ENCODE results near the gene RPTOR.
"Not testable (repeated sequence)": the region's sequence is repeated elsewhere in the genome, so short reads cannot be mapped to it uniquely, and the experiment has no call there.

The RPTOR gene

GRCh38 chr17:80813318-80813717 lies 268.7 kb downstream of the RPTOR start:
- Histone ChIP-seq H3K4me1 (peaks cover 3% of the 10 kb centered on the region; the same call in 1 of the 2 replicates), H3K9me3 (no peaks in the 10 kb centered on the region), H3K4me3 (ENCODE audit: low read depth, low read length) (no peak overlapping the region), H3K27me3 (no peaks in the 10 kb centered on the region), H3K36me3 (no peaks in the 10 kb centered on the region; the same call in 1 of the 2 replicates)
- DNase-seq = no peak
- TF ChIP-seq CTCF (IDR thresholded peaks at IDR 0.05; ENCODE audit: low read depth, low read length) = no peak

GRCh38 chr17:80814491-80814890 lies 269.9 kb downstream of the RPTOR start:
- DNase-seq = no peak
- Histone ChIP-seq H3K4me3 (ENCODE audit: low read depth, low read length) (no peak overlapping the region), H3K27me3 (no peaks in the 10 kb centered on the region), H3K36me3 (no peaks in the 10 kb centered on the region; the same call in 1 of the 2 replicates), H3K4me1 (peaks cover 13% of the 10 kb centered on the region), H3K9me3 (no peaks in the 10 kb centered on the region)
- no peak for TF ChIP-seq CTCF (IDR thresholded peaks at IDR 0.05; ENCODE audit: low read depth, low read length)

- Histone ChIP-seq H3K36me3 (no peaks in the 10 kb centered on the region; the same call in 1 of the 2 replicates), H3K4me3 (ENCODE audit: low read depth, low read length) (no peak overlapping the region), H3K27me3 (no peaks in the 10 kb centered on the region), H3K4me1 (peaks cover 18% of the 10 kb centered on the region), H3K9me3 (no peaks in the 10 kb centered on the region)
- no peak for TF ChIP-seq CTCF (IDR thresholded peaks at IDR 0.05; ENCODE audit: low read depth, low read length)
- DNase-seq = no peak
Observed at GRCh38 chr17:80815151-80815681, 270.6 kb downstream of the RPTOR start.

- H3K9me3 ChIP-seq; H3K36me3 ChIP-seq; H3K4me3 ChIP-seq (ENCODE audit: low read depth, low read length); H3K27me3 ChIP-seq; DNase-seq: not testable (repeated sequence)
- H3K4me1 ChIP-seq = peaks cover 18% of the 10 kb centered on the region
Observed at GRCh38 chr17:80815718-80816117, 271.1 kb downstream of the RPTOR start.

- Histone ChIP-seq H3K9me3 (no peaks in the 10 kb centered on the region), H3K4me1 (peaks cover 18% of the 10 kb centered on the region), H3K27me3 (no peaks in the 10 kb centered on the region), H3K36me3 (no peaks in the 10 kb centered on the region; the same call in 1 of the 2 replicates), H3K4me3 (ENCODE audit: low read depth, low read length) (no peak overlapping the region)
- no peak for TF ChIP-seq CTCF (IDR thresholded peaks at IDR 0.05; ENCODE audit: low read depth, low read length)
- no peak for DNase-seq
Observed at GRCh38 chr17:80816241-80817103, 271.8 kb downstream of the RPTOR start.

- Histone ChIP-seq H3K36me3 (no peaks in the 10 kb centered on the region; the same call in 1 of the 2 replicates), H3K27me3 (no peaks in the 10 kb centered on the region), H3K4me3 (ENCODE audit: low read depth, low read length) (no peak overlapping the region), H3K9me3 (no peaks in the 10 kb centered on the region), H3K4me1 (peaks cover 18% of the 10 kb centered on the region)
- DNase-seq = no peak
- no peak for TF ChIP-seq CTCF (IDR thresholded peaks at IDR 0.05; ENCODE audit: low read depth, low read length)
Observed at GRCh38 chr17:80817321-80817845, 272.7 kb downstream of the RPTOR start.

Data from BE2C (cell line).